GM12865 (cell line): ENCODE data around the gene AGAP3.

Experiments
- DNase-seq: peaks from one replicate; pipeline ENCODE4 v3.0.0; 2010; ENCODE audit warnings: low read depth
- H3K4me3 ChIP-seq: 2 replicates; pipeline ENCODE4 v1.5.1; 2011; ENCODE audit warnings: mild to moderate bottlenecking, low read depth, low read length, control low read depth
- TF ChIP-seq, protein P1 (sequence below): IDR thresholded peaks from 2 replicates; pipeline ENCODE4 v1.5.1; 2011; ENCODE audit warnings: low read length, control low read depth, low read depth, inconsistent platforms; ENCODE audit not compliant: insufficient read depth; ENCODE audit errors: missing control alignments

The AGAP3 gene

GRCh38 chr7:151083824-151084160, 2.5 kb upstream of the AGAP3 start:
- DNase-seq, result no peak
- TF ChIP-seq, protein P1, sequence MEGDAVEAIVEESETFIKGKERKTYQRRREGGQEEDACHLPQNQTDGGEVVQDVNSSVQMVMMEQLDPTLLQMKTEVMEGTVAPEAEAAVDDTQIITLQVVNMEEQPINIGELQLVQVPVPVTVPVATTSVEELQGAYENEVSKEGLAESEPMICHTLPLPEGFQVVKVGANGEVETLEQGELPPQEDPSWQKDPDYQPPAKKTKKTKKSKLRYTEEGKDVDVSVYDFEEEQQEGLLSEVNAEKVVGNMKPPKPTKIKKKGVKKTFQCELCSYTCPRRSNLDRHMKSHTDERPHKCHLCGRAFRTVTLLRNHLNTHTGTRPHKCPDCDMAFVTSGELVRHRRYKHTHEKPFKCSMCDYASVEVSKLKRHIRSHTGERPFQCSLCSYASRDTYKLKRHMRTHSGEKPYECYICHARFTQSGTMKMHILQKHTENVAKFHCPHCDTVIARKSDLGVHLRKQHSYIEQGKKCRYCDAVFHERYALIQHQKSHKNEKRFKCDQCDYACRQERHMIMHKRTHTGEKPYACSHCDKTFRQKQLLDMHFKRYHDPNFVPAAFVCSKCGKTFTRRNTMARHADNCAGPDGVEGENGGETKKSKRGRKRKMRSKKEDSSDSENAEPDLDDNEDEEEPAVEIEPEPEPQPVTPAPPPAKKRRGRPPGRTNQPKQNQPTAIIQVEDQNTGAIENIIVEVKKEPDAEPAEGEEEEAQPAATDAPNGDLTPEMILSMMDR, result no peak
- H3K4me3 ChIP-seq, result peak overlapping the region; percentile 84

DNA sequence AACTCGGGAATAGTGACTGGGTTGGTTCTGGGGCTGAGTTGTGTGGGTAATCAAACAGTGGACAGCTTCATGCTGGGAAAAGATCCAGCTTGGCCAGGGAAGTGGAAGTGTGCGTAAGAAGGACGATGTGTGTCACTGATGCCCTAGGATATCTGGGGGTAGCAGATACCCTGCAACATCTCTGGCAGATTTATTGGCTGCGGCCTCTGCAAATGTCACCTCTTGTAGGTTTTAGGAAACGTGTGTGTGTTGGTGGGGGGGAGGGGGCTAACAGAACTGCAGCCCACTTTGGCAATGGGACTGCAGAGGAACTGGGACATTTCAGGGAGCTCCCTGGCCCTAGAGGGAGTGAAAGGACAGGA, 965 bp upstream of the AGAP3 start:
- H3K4me3 ChIP-seq, result peak overlapping the region; percentile 70
- TF ChIP-seq, protein P1, result no peak
- DNase-seq, result no peak

GRCh38 chr7:151086802-151087244, 548 bp downstream of the AGAP3 start:
- TF ChIP-seq, protein P1, result no peak
- peak overlapping the region; percentile 67 for H3K4me3 ChIP-seq
- peak; percentile 45 for DNase-seq

DNA sequence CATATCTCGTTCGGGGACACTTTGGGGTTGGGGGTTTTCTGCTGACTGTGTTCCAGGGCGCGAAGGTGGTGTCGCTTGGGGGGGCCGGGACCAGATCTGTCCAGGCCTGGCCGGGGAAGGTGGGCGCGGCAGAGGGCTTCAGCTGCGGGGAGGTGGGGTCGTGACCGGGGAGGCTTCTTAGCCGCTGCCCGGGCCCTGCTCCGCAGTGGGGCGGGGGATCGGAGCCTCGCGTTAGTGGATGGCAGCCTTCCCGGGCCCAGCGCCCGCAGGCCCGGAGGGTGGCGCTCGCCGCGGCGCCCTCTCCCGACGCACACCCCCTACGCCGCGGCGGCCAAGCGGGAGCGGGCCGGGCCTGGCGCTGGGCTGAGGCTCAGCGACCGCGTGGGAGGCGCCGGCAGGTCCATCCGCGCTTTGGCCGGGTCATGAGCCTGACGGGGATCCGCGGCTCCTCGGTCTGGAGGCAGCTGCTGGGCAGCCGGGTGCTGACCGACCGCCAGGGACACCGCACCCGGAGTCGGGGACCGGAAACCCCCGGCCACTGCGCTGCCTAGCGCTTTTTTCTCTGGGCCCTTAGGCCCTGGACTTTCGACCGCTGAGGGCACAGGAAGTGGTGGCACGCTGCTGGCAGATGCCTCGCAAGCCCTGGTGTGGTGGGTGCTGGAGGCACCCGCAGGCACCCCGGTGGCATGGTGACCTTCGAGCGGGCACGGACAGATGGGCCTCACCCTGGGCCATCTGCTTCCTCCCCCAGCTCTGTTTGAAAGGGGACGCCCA, 1.2 kb downstream of the AGAP3 start:
- TF ChIP-seq, protein P1, result peak; percentile 37
- H3K4me3 ChIP-seq, result peak overlapping the region; percentile 67
- DNase-seq, result peak; percentile 64

GRCh38 chr7:151088019-151088855, 2.0 kb downstream of the AGAP3 start:
- H3K4me3 ChIP-seq, result peak overlapping the region; percentile 67
- no peak for DNase-seq
- TF ChIP-seq, protein P1, result no peak

DNA sequence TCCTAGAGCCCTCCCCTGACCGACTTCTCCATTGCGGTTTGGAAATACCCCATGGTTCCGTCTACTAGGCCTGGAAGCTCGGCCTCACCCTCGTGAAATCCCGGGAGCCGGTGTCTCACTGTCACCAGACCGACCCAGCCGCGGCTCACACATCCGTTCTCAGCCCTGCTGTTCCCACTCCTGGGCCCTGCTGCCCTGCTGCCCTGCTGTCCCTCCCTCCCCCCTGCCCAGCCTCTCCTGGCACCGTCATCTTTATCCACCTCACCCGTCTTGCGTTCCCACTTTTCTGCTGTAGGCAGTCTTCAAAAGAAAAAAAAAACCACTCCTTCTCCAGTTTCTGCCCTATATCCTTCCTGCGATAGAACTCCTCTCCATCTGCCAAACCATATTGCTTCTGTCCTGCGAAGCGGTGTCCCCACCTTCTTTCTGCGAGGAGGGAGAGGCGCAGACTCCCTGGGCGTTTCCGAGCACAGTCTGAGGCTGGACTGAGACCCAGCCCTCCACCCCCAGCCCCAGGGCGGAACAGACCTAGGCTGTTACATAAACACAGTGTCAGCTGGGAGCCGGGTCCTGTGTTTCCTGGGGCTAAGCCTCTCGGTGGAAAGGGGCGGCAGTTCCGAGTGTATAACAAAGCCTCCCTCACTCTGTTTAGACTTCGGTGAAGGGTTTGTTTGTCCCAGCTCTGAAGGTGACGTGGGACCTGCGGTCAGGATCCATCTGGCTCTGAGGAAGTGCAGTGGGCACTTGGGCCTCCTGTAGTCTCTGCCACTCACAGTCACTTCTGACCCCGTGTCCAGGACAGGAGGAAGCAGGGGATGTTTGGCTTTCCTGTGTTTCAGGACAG, 2.8 kb downstream of the AGAP3 start:
- DNase-seq, result no peak
- no peak overlapping the region for H3K4me3 ChIP-seq
- TF ChIP-seq, protein P1, result no peak
